H1 (cell line): Measurements from ENCODE around the gene PTCRA. TPM values are rescaled to one million over a fixed set of nuclear protein-coding genes. Genes with fewer than 3 reads are reported as not detected.

ENCODE experiments used
- ATF3 ChIP-seq: IDR thresholded peaks from 2 replicates; pipeline ENCODE4 v1.6.1; 2011; ENCODE audit warnings: low read depth, mild to moderate bottlenecking, low read length; ENCODE audit not compliant: insufficient read depth
- CHD7 ChIP-seq: fragments of 300-600 bp; sonication (generic); IDR thresholded peaks from 2 replicates; pipeline ENCODE4 v1.7.1; 2012; ENCODE audit warnings: low read length, moderate library complexity, mild to moderate bottlenecking, inconsistent platforms; ENCODE audit not compliant: insufficient replicate concordance
- FOSL1 ChIP-seq: IDR thresholded peaks from 2 replicates; pipeline ENCODE4 v1.6.1; 2011; ENCODE audit warnings: mild to moderate bottlenecking, low read depth, low read length, moderate library complexity; ENCODE audit not compliant: insufficient read depth
- HDAC2 ChIP-seq, 2 experiments: fragments of 300-600 bp in 1 of 2; sonication (generic) in 1 of 2; IDR thresholded peaks; 2 replicates each; pipeline ENCODE4 v1.6.1; 2011 to 2012; ENCODE audit warnings: low read depth in 2 of 2, low read length in 2 of 2, mild to moderate bottlenecking in 2 of 2, moderate library complexity in 2 of 2, borderline replicate concordance in 1 of 2, inconsistent platforms in 1 of 2
- KDM4A ChIP-seq: IDR thresholded peaks from one replicate; pipeline ENCODE4 v1.7.1; 2012; ENCODE audit warnings: low read depth, mild to moderate bottlenecking, moderate library complexity, low read length, inconsistent platforms; ENCODE audit not compliant: severe bottlenecking
- NANOG ChIP-seq: IDR thresholded peaks from 2 replicates; pipeline ENCODE4 v1.6.1; 2011; ENCODE audit warnings: low read length, low read depth, mild to moderate bottlenecking, inconsistent platforms; ENCODE audit not compliant: insufficient read depth, poor library complexity, severe bottlenecking
- SP4 ChIP-seq: IDR thresholded peaks from 2 replicates; pipeline ENCODE4 v1.6.1; 2012; ENCODE audit warnings: low read length, inconsistent platforms
- TAF1 ChIP-seq: IDR thresholded peaks from 2 replicates; pipeline ENCODE4 v1.6.1; 2011; ENCODE audit warnings: mild to moderate bottlenecking, low read depth, low read length
- polyA plus RNA-seq, 7 experiments: library from polyadenylated mRNA; depleted of rRNA in 3 of 7; stranded (reverse) in 5 of 7; unstranded in 2 of 7; fragments of >200 nt in 5 of 7; fragments of 200-250 nt in 2 of 7; gene quantifications; 1 replicate in 5 of 7; 2 replicates in 1 of 7; 4 replicates in 1 of 7; pipeline versions ENCODE4 v1.2.1 to v1.2.3, GENCODE V29; 2011 to 2013; ENCODE audit warnings: missing spikeins in 2 of 7, mixed read lengths in 2 of 7
- total RNA-seq: library from RNA; stranded (reverse); fragmentation: NEBNext Ultra II Directional; extraction: Animal tissue kit (Norgen Biotek cat#: 25700); gene quantifications from 2 replicates; pipeline ENCODE4 v1.2.1, GENCODE V29; 2021

Gene PTCRA
- total and polyA plus RNA-seq, 2 of the 8 experiments (the other 6 are each of a cell fraction or from before 2014, with no cell fraction given), result not detected

- TF ChIP-seq CHD7, result no peak
- TF ChIP-seq SP4, result peak; percentile 79
- no peak for TF ChIP-seq NANOG
- no peak for TF ChIP-seq ATF3
- TF ChIP-seq FOSL1, result no peak
- TF ChIP-seq HDAC2 (IDR thresholded peaks at IDR 0.05; ENCODE audit: borderline replicate concordance in 1 of 2, low read depth in 2 of 2, low read length in 2 of 2), result 0 out of 4 replicates have a peak, but pooled peaks of 1 of the 2 experiments have one; percentile 30
- TF ChIP-seq KDM4A, result peak; percentile 74
- TF ChIP-seq TAF1, result peak; percentile 77
These were observed 13.3 kb downstream of the PTCRA start, which contains the start of gene CNPY3 (continued) for GRCh38 chr6:42928986-42929820.
